SK-N-SH treated with all-trans-retinoic acid at 6 μM for 48 hours (cell line): ENCODE results near the gene IL10RA.
"Not testable (repeated sequence)": the region's sequence is repeated elsewhere in the genome, so short reads cannot be mapped to it uniquely, and the experiment has no call there.

Experiments used
- ATAC-seq: fragments of 200-7000 bp; cut with Tn5 transposase; 3 replicates; pipeline ENCODE4 v1.9.1; 2020; ENCODE audit warnings: mild to moderate bottlenecking, moderate library complexity
- BACH2 ChIP-seq: fragments of 250-450 bp; sonication (Bioruptor Pico); IDR thresholded peaks from 2 replicates; pipeline ENCODE4 v1.9.0; 2021; ENCODE audit warnings: mild to moderate bottlenecking, borderline replicate concordance
- CREB5 ChIP-seq: fragments of 250-450 bp; sonication (Bioruptor Pico); IDR thresholded peaks from 2 replicates; pipeline ENCODE4 v1.5.1; 2020; ENCODE audit warnings: low read depth, mild to moderate bottlenecking, moderate library complexity
- CSRNP3 ChIP-seq: fragments of 250-450 bp; sonication (Bioruptor Pico); IDR thresholded peaks from 2 replicates; pipeline ENCODE4 v1.5.1; 2021; ENCODE audit warnings: mild to moderate bottlenecking, moderate library complexity
- GLIS3 ChIP-seq: fragments of 250-450 bp; sonication (Bioruptor Pico); IDR thresholded peaks from 2 replicates; pipeline ENCODE4 v1.5.0; 2020; ENCODE audit warnings: mild to moderate bottlenecking, moderate library complexity
- ISL1 ChIP-seq: fragments of 250-450 bp; sonication (Bioruptor Pico); IDR thresholded peaks from 2 replicates; pipeline ENCODE4 v2.1.2; 2022; ENCODE audit warnings: mild to moderate bottlenecking, moderate library complexity
- OSR1 ChIP-seq: fragments of 250-450 bp; sonication (Bioruptor Pico); IDR thresholded peaks from 2 replicates; pipeline ENCODE4 v1.8.0; 2022; ENCODE audit warnings: moderate library complexity, mild to moderate bottlenecking, inconsistent platforms
- PATZ1 ChIP-seq: fragments of 250-450 bp; sonication (Bioruptor Pico); IDR thresholded peaks from 2 replicates; pipeline ENCODE4 v1.8.0; 2020; ENCODE audit warnings: mild to moderate bottlenecking, moderate library complexity, borderline replicate concordance
- POU6F1 ChIP-seq: fragments of 250-450 bp; sonication (Bioruptor Pico); IDR thresholded peaks from 2 replicates; pipeline ENCODE4 v1.8.0; 2021; ENCODE audit warnings: low read depth, mild to moderate bottlenecking, moderate library complexity, borderline replicate concordance
- PPARA ChIP-seq: fragments of 250-450 bp; sonication (Bioruptor Pico); IDR thresholded peaks from 2 replicates; pipeline ENCODE4 v1.5.0; 2020; ENCODE audit warnings: mild to moderate bottlenecking, borderline replicate concordance
- RARB ChIP-seq: fragments of 250-450 bp; sonication (Bioruptor Pico); IDR thresholded peaks from 2 replicates; pipeline ENCODE4 v1.8.0; 2021; ENCODE audit warnings: mild to moderate bottlenecking, moderate library complexity
- SNAI2 ChIP-seq: fragments of 250-450 bp; sonication (Bioruptor Pico); IDR thresholded peaks from 2 replicates; pipeline ENCODE4 v1.5.0; 2020; ENCODE audit warnings: mild to moderate bottlenecking, moderate library complexity
- TCF4 ChIP-seq: fragments of 250-450 bp; sonication (Bioruptor Pico); IDR thresholded peaks from 2 replicates; pipeline ENCODE4 v1.8.0; 2021; ENCODE audit warnings: mild to moderate bottlenecking, moderate library complexity, borderline replicate concordance
- TOX ChIP-seq: fragments of 250-450 bp; sonication (Bioruptor Pico); IDR thresholded peaks from 2 replicates; pipeline ENCODE4 v1.8.0; 2021; ENCODE audit warnings: mild to moderate bottlenecking, moderate library complexity, borderline replicate concordance
- TSHZ2 ChIP-seq: fragments of 250-450 bp; sonication (Bioruptor Pico); IDR thresholded peaks from 2 replicates; pipeline ENCODE4 v1.5.0; 2020; ENCODE audit warnings: mild to moderate bottlenecking, moderate library complexity
- ZFP3 ChIP-seq: fragments of 250-450 bp; sonication (Bioruptor Pico); IDR thresholded peaks from 2 replicates; pipeline ENCODE4 v1.5.0; 2020; ENCODE audit warnings: mild to moderate bottlenecking, moderate library complexity
- ZNF565 ChIP-seq: fragments of 450-650 bp; formaldehyde crosslinking; conservative IDR thresholded peaks from 2 replicates; pipeline ENCODE4 v1.5.0; 2020; ENCODE audit warnings: low read depth, mild to moderate bottlenecking, moderate library complexity
- ZNF70 ChIP-seq: fragments of 450-650 bp; formaldehyde crosslinking; IDR thresholded peaks from 2 replicates; pipeline ENCODE4 v1.5.0; 2020; ENCODE audit warnings: mild to moderate bottlenecking, moderate library complexity

The IL10RA gene

GRCh38 chr11:117946842-117947526 lies 39.2 kb upstream of the IL10RA start:
- ATAC-seq = peak; percentile 100

GRCh38 chr11:117947751-117948150 lies 38.4 kb upstream of the IL10RA start:
- ATAC-seq = not testable (repeated sequence)

More at GRCh38 chr11:117946842-117947526, 39.2 kb upstream of the IL10RA start:
- TF ChIP-seq TCF4 (CRISPR knock-in tag) (no peak), OSR1 (CRISPR knock-in tag) (no peak), SNAI2 (CRISPR knock-in tag) (no peak), ZFP3 (CRISPR knock-in tag) (no peak), PPARA (CRISPR knock-in tag) (no peak), POU6F1 (CRISPR knock-in tag) (no peak), TSHZ2 (CRISPR knock-in tag) (no peak), RARB (no peak), ZNF70 (no peak), ZNF565 (CRISPR knock-in tag) (no peak), CREB5 (CRISPR knock-in tag) (no peak), PATZ1 (CRISPR knock-in tag) (no peak), ISL1 (CRISPR knock-in tag) (no peak), TOX (no peak), BACH2 (CRISPR knock-in tag) (no peak)

GRCh38 chr11:117948466-117948865 lies 37.7 kb upstream of the IL10RA start:
- not testable (repeated sequence) for ATAC-seq

- TF ChIP-seq RARB (no peak), BACH2 (CRISPR knock-in tag) (no peak), GLIS3 (CRISPR knock-in tag) (no peak), OSR1 (CRISPR knock-in tag) (no peak), CSRNP3 (CRISPR knock-in tag) (no peak), TSHZ2 (CRISPR knock-in tag) (no peak), ISL1 (CRISPR knock-in tag) (no peak)
Measured at GRCh38 chr11:117949062-117949461, 37.1 kb upstream of the IL10RA start.

More at GRCh38 chr11:117949062-117949461, 37.1 kb upstream of the IL10RA start:
- ATAC-seq = no peak
